Activated CD8-positive, alpha-beta T cell treated with anti-CD3 and anti-CD28 coated beads for 36 hours (primary cell): ENCODE results near the gene PTPMT1. TPM values are rescaled to one million over a fixed set of nuclear protein-coding genes. Genes with fewer than 3 reads are reported as not detected.

Experiments
- ATAC-seq: fragments of 200-7000 bp; cut with Tn5 transposase; one replicate; pipeline ENCODE4 v1.10.0; 2021; ENCODE audit warnings: mild to moderate bottlenecking, moderate library complexity
- CTCF ChIA-PET: fragments of 350-600 bp; sonication (Branson Sonifier 250); formaldehyde crosslinking; loops from one replicate; lab custom pipeline; 2021; ENCODE audit warnings: antibody characterized with exemption; lab: Charles Lee
- POLR2A ChIA-PET: fragments of 350-600 bp; sonication (Branson Sonifier 250); formaldehyde crosslinking; loops from one replicate; lab custom pipeline; 2021; ENCODE audit warnings: antibody characterized with exemption; lab: Charles Lee
- DNase-seq: peaks from one replicate; pipeline ENCODE4 v3.0.0-alpha.2; 2020
- H3K27ac Mint-ChIP-seq: one replicate; pipeline ENCODE4 v1.8.0; 2021; ENCODE audit warnings: mild to moderate bottlenecking, mixed read lengths
- H3K27me3 Mint-ChIP-seq: one replicate; pipeline ENCODE4 v1.8.0; 2021; ENCODE audit warnings: mixed read lengths
- H3K36me3 Mint-ChIP-seq: one replicate; pipeline ENCODE4 v1.8.0; 2021; ENCODE audit warnings: low read depth, mixed read lengths
- H3K4me1 Mint-ChIP-seq: one replicate; pipeline ENCODE4 v1.8.0; 2021; ENCODE audit warnings: low read depth, mixed read lengths
- H3K4me3 Mint-ChIP-seq: one replicate; pipeline ENCODE4 v1.8.0; 2021; ENCODE audit warnings: mild to moderate bottlenecking, moderate library complexity, mixed read lengths
- H3K9me3 Mint-ChIP-seq: one replicate; pipeline ENCODE4 v1.8.0; 2021; ENCODE audit warnings: mixed read lengths
- CTCF ChIP-seq: fragments of 200-600 bp; IDR thresholded peaks from one replicate; pipeline ENCODE4 v1.8.0; 2022; ENCODE audit warnings: antibody characterized with exemption, mild to moderate bottlenecking
- intact Hi-C: fragments of 100-400 bp; cut with micrococcal nuclease; formaldehyde crosslinking; loops from one replicate; pipeline ENCODE4 v1.10.0; 2022
- total RNA-seq, 2 experiments: library from RNA; stranded (reverse); gene quantifications; one replicate each; pipeline ENCODE4 v1.2.3, GENCODE V29; 2021

PTPMT1 gene
- total RNA-seq, 2 experiments from 2014 or later: 44.1 to 46.7 TPM

GRCh38 chr11:47616726-47617416, 51.5 kb downstream of the PTPMT1 start:
- Mint-ChIP-seq H3K4me3 (no peak overlapping the region), H3K4me1 (no peaks in the 10 kb centered on the region), H3K9me3 (no peaks in the 10 kb centered on the region), H3K27me3 (no peaks in the 10 kb centered on the region), H3K27ac (no peak overlapping the region), H3K36me3 (peaks cover 15% of the 10 kb centered on the region)
- no peak for ATAC-seq
- no peak for TF ChIP-seq CTCF
- intact Hi-C loops: no loop called here
- ChIA-PET POLR2A (interaction anchor here (1.1 to 1.4 kb wide), 2 partner anchors 10 to 23 kb away, joined by 4 to 5 read pairs; partner anchors contain the start of gene C1QTNF4), CTCF (interaction anchor here (0.6 to 1.6 kb wide), 7 partner anchors 11 to 174 kb away, joined by 3 to 6 read pairs (median 4); no protein-coding TSS in a partner anchor)
- peak; percentile 52 for DNase-seq

- H3K4me3 Mint-ChIP-seq: no peak overlapping the region
- DNase-seq (no peak), ATAC-seq (no peak)
- intact Hi-C loops: no loop called here
- no peaks in the 10 kb centered on the region for H3K9me3 Mint-ChIP-seq
- ChIA-PET CTCF (interaction anchor here (1.0 to 1.6 kb wide), 6 partner anchors 12 to 174 kb away, joined by 3 to 6 read pairs (median 4); no protein-coding TSS in a partner anchor), POLR2A (no interaction called here)
- H3K4me1 Mint-ChIP-seq: no peaks in the 10 kb centered on the region
- H3K27ac Mint-ChIP-seq: no peak overlapping the region
- no peak for TF ChIP-seq CTCF
- H3K36me3 Mint-ChIP-seq: peaks cover 15% of the 10 kb centered on the region
- no peaks in the 10 kb centered on the region for H3K27me3 Mint-ChIP-seq
These were observed 52.0 kb downstream of the PTPMT1 start for GRCh38 chr11:47617417-47617809.

- TF ChIP-seq CTCF: no peak
- H3K36me3 Mint-ChIP-seq: peaks cover 24% of the 10 kb centered on the region
- H3K27me3 Mint-ChIP-seq: no peaks in the 10 kb centered on the region
- peak overlapping the region; percentile 27 for H3K27ac Mint-ChIP-seq
- no peaks in the 10 kb centered on the region for H3K4me1 Mint-ChIP-seq
- no peaks in the 10 kb centered on the region for H3K9me3 Mint-ChIP-seq
- intact Hi-C loops: no loop called here
- DNase-seq: no peak
- ChIA-PET POLR2A (interaction anchor here (1.0 to 1.4 kb wide), 2 partner anchors 16 to 26 kb away, joined by 3 to 5 read pairs; no protein-coding TSS in a partner anchor), CTCF (no interaction called here)
- H3K4me3 Mint-ChIP-seq: no peak overlapping the region
- no peak for ATAC-seq
These were observed 55.5 kb downstream of the PTPMT1 start for GRCh38 chr11:47620836-47621378.

Other genes with a start within 250 kb of the PTPMT1 start
- not detected for gene MYBPC3, start 212.9 kb upstream of the PTPMT1 start, total RNA-seq
- gene SPI1, start 187.1 kb upstream of the PTPMT1 start, total RNA-seq: under 1 TPM in 1 of 2 experiments, not detected in 1; 0.25 TPM
- gene SLC39A13, start 157.0 kb upstream of the PTPMT1 start, total RNA-seq: 10 to 100 TPM; 10.0 to 10.5 TPM
- gene PSMC3, start 139.2 kb upstream of the PTPMT1 start, total RNA-seq: 100 to 1,000 TPM; 137 to 140 TPM
- gene RAPSN, start 116.5 kb upstream of the PTPMT1 start, total RNA-seq: under 1 TPM; 0.36 to 0.81 TPM
- 100 to 1,000 TPM; 120 to 122 TPM for gene CELF1, start 12.5 kb upstream of the PTPMT1 start, total RNA-seq
- gene KBTBD4, start 13.4 kb downstream of the PTPMT1 start, total RNA-seq: 10 to 100 TPM; 15.4 to 16.3 TPM
- gene NDUFS3, start 13.5 kb downstream of the PTPMT1 start, total RNA-seq: 100 to 1,000 TPM; 129 to 138 TPM
- gene FAM180B, start 21.1 kb downstream of the PTPMT1 start, total RNA-seq: not detected
- under 1 TPM in 1 of 2 experiments, not detected in 1; 0.18 TPM for gene C1QTNF4, start 28.8 kb downstream of the PTPMT1 start, total RNA-seq
- gene MTCH2, start 77.0 kb downstream of the PTPMT1 start, total RNA-seq: 100 to 1,000 TPM; 144 to 145 TPM
- 1 to 10 TPM; 4.5 to 7.1 TPM for gene AGBL2, start 149.8 kb downstream of the PTPMT1 start, total RNA-seq
- gene FNBP4, start 201.7 kb downstream of the PTPMT1 start, total RNA-seq: 100 to 1,000 TPM; 114 to 117 TPM